Bronchial smooth muscle cell (primary cell): ENCODE measurements around the gene MMUT. TPM values are rescaled to one million over a fixed set of nuclear protein-coding genes. Genes with fewer than 3 reads are reported as not detected.

ENCODE experiments used
- total RNA-seq: library from RNA; depleted of rRNA; stranded (reverse); fragments of >200 nt; gene quantifications from 2 replicates; pipeline ENCODE4 v1.2.1, GENCODE V29; 2014

The MMUT gene
- total RNA-seq: 16.2 and 23.6 TPM in 2 replicates

GRCh38 chr6:49462927-49463611 is at the start of gene MMUT, which contains the start of gene CENPQ:
MMUT (minus strand) TSS chr6:49463253; CDS start chr6:49459466, 3,787 bp downstream.
CENPQ (plus strand) TSS chr6:49463370; CDS start chr6:49470177, 6,807 bp downstream.

GRCh38 chr6:49499623-49500022 is 36.6 kb upstream of the MMUT start, which contains the start of gene GLYATL3:
GLYATL3 (plus strand) TSS chr6:49499923; CDS start chr6:49511991, 12,068 bp downstream.

Other genes with a start within 250 kb of the MMUT start
- 1.8 and 2.4 TPM in 2 replicates for gene CENPQ, start 117 bp upstream of the MMUT start, total RNA-seq
- gene GLYATL3, start 36.7 kb upstream of the MMUT start, total RNA-seq: not detected in 2 replicates
- gene C6orf141, start 87.4 kb upstream of the MMUT start, total RNA-seq: 0.17 and 0.79 TPM in 2 replicates
- gene RHAG, start 173.6 kb upstream of the MMUT start, total RNA-seq: under 0.01 TPM in 1 of 2 replicates, not detected in the other